ENCODE measurements around the gene TRAF4.
A peak's percentile ranks its signal among the peaks of the same experiment; 100 is the strongest.

The TRAF4 gene

DNA sequence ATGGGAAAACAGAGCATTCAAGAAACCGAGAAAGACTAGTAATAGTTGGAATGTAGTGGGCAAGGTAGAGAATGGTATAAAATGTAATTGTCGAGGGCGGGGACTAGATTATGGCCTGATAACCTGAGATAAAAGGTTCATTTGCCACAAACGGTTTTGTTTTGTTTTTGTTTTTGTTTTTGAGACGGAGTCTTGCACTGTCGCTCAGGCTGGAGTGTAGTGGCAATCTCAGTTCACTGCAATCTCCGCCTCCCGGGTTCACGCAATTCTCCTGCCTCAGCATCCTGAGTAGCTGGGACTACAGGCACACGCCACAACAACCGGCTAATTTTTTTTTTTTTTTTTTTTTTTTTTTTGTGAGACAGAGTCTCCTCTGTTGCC, 13.9 kb upstream of the TRAF4 start:
- Histone ChIP-seq H3K79me2 (ENCODE audit: insufficient read depth, low read length) (no peaks in the 10 kb centered on the region), H3K9me3 (ENCODE audit: low read length) (no peaks in the 10 kb centered on the region), H3K36me3 (ENCODE audit: insufficient read depth, low read length) (peaks cover 9% of the 10 kb centered on the region; the same call in 1 of the 2 replicates), H3K9ac (ENCODE audit: low read length) (no peak overlapping the region), H3K27me3 (ENCODE audit: insufficient read depth, low read length) (no peaks in the 10 kb centered on the region), H3K27ac (ENCODE audit: low read depth, low read length, poor library complexity, severe bottlenecking) (no peak overlapping the region), H3K4me1 (ENCODE audit: insufficient read depth, low read length, severe bottlenecking) (peaks cover 33% of the 10 kb centered on the region), H3F3A (ENCODE audit: insufficient read depth, low read length) (0 out of 2 replicates have a peak, but pooled peaks cover under 1% of the 10 kb centered on the region), H3K4me3 (ENCODE audit: low read depth, low read length, poor library complexity, severe bottlenecking) (no peak overlapping the region), H3K4me2 (ENCODE audit: low read length) (no peak overlapping the region), H2AFZ (ENCODE audit: low read length) (no peak overlapping the region), H4K20me1 (ENCODE audit: insufficient read depth, low read length) (no peaks in the 10 kb centered on the region), H3K9me2 (ENCODE audit: low read depth, low read length) (no peaks in the 10 kb centered on the region)
- TF ChIP-seq EZH2 (IDR thresholded peaks at IDR 0.05; ENCODE audit: borderline replicate concordance, low read length): no peak
- TF ChIP-seq, protein P1, sequence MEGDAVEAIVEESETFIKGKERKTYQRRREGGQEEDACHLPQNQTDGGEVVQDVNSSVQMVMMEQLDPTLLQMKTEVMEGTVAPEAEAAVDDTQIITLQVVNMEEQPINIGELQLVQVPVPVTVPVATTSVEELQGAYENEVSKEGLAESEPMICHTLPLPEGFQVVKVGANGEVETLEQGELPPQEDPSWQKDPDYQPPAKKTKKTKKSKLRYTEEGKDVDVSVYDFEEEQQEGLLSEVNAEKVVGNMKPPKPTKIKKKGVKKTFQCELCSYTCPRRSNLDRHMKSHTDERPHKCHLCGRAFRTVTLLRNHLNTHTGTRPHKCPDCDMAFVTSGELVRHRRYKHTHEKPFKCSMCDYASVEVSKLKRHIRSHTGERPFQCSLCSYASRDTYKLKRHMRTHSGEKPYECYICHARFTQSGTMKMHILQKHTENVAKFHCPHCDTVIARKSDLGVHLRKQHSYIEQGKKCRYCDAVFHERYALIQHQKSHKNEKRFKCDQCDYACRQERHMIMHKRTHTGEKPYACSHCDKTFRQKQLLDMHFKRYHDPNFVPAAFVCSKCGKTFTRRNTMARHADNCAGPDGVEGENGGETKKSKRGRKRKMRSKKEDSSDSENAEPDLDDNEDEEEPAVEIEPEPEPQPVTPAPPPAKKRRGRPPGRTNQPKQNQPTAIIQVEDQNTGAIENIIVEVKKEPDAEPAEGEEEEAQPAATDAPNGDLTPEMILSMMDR (IDR thresholded peaks at IDR 0.05; ENCODE audit: low read length): no peak

DNA sequence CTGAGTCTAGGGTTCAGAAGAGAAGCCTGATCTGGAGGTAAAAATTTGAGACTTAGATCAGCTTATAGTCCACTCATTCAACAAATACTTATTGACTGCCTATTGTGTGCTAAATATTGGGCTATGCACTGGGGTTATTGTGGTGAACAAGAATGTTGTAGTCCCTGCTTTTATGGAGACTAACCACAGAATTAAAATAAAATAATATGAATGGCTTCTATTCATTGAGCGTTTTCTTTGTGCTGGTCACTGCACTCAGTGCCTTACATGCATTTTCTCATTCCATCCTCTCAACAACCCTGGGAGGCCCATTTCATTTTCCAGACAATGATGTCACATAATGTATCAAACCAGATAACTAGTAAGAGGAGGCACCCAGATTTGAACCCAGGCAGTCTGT, 10.5 kb upstream of the TRAF4 start:
- H3F3A ChIP-seq (ENCODE audit: insufficient read depth, low read length): no peaks in the 10 kb centered on the region
- H3K4me3 ChIP-seq (ENCODE audit: low read depth, low read length, poor library complexity, severe bottlenecking): no peak overlapping the region
- H3K36me3 ChIP-seq (ENCODE audit: insufficient read depth, low read length): peaks cover 16% of the 10 kb centered on the region
- peaks cover 3% of the 10 kb centered on the region for H3K9me3 ChIP-seq (ENCODE audit: low read length)
- no peaks in the 10 kb centered on the region for H3K27me3 ChIP-seq (ENCODE audit: insufficient read depth, low read length)
- peaks cover 21% of the 10 kb centered on the region for H3K4me1 ChIP-seq (ENCODE audit: insufficient read depth, low read length, severe bottlenecking)
- no peaks in the 10 kb centered on the region for H3K79me2 ChIP-seq (ENCODE audit: insufficient read depth, low read length)
- H3K4me2 ChIP-seq (ENCODE audit: low read length): no peak overlapping the region
- no peak overlapping the region for H3K9ac ChIP-seq (ENCODE audit: low read length)
- no peak overlapping the region for H2AFZ ChIP-seq (ENCODE audit: low read length)
- TF ChIP-seq EZH2 (IDR thresholded peaks at IDR 0.05; ENCODE audit: borderline replicate concordance, low read length): no peak
- TF ChIP-seq, protein P1 (IDR thresholded peaks at IDR 0.05; ENCODE audit: low read length): no peak
- no peaks in the 10 kb centered on the region for H3K9me2 ChIP-seq (ENCODE audit: low read depth, low read length)
- no peaks in the 10 kb centered on the region for H4K20me1 ChIP-seq (ENCODE audit: insufficient read depth, low read length)
- peak overlapping the region; percentile 28 for H3K27ac ChIP-seq (ENCODE audit: low read depth, low read length, poor library complexity, severe bottlenecking)

DNA sequence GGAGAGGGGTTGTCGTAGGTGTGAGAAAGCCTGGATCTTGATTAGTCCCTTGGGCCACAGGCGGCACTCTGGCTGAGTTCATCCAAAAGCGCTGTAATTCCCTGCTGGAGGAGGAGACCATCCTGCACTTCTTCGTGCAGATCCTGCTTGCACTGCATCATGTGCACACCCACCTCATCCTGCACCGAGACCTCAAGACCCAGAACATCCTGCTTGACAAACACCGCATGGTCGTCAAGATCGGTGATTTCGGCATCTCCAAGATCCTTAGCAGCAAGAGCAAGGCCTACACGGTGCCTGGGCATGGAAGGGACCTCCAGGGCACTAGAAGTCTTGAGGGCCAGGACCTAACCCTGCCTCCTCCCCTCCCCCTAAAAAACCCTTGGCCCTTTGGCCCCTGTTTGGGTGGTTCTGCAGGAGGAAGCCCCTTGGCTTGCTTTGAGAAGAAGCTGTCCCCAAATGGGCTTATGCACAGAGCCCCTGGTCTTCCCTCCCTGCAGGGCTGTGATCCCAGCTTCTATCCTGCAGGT, 9.0 kb upstream of the TRAF4 start:
- no peak overlapping the region for H2AFZ ChIP-seq (ENCODE audit: low read length)

More for the DNA sequence above, 9.0 kb upstream of the TRAF4 start:
- H3K36me3 ChIP-seq (ENCODE audit: insufficient read depth, low read length): peaks cover 29% of the 10 kb centered on the region
- H3K79me2 ChIP-seq (ENCODE audit: insufficient read depth, low read length): no peaks in the 10 kb centered on the region
- H3K9me2 ChIP-seq (ENCODE audit: low read depth, low read length): no peaks in the 10 kb centered on the region
- peaks cover 25% of the 10 kb centered on the region for H3K4me1 ChIP-seq (ENCODE audit: insufficient read depth, low read length, severe bottlenecking)
- H4K20me1 ChIP-seq (ENCODE audit: insufficient read depth, low read length): no peaks in the 10 kb centered on the region
- H3F3A ChIP-seq (ENCODE audit: insufficient read depth, low read length): no peaks in the 10 kb centered on the region
- no peak overlapping the region for H3K9ac ChIP-seq (ENCODE audit: low read length)
- H3K27ac ChIP-seq (ENCODE audit: low read depth, low read length, poor library complexity, severe bottlenecking): peak overlapping the region; percentile 50
- H3K4me2 ChIP-seq (ENCODE audit: low read length): no peak overlapping the region
- peaks cover 3% of the 10 kb centered on the region for H3K9me3 ChIP-seq (ENCODE audit: low read length)
- no peak overlapping the region for H3K4me3 ChIP-seq (ENCODE audit: low read depth, low read length, poor library complexity, severe bottlenecking)
- H3K27me3 ChIP-seq (ENCODE audit: insufficient read depth, low read length): no peaks in the 10 kb centered on the region
- TF ChIP-seq EZH2 (IDR thresholded peaks at IDR 0.05; ENCODE audit: borderline replicate concordance, low read length): no peak
- TF ChIP-seq, protein P1 (IDR thresholded peaks at IDR 0.05; ENCODE audit: low read length): no peak

Measured in OCI-LY1 (cell line).